GM12878 (cell line): Measurements from ENCODE around the gene RPUSD3. TPM values are rescaled to one million over a fixed set of nuclear protein-coding genes. Genes with fewer than 3 reads are reported as not detected.

ENCODE experiments used
- BHLHE40 ChIP-seq, 2 experiments: fragments of 450-650 bp in 1 of 2; IDR thresholded peaks; 2 replicates each; pipeline ENCODE4 v1.6.1; 2011 to 2017; ENCODE audit warnings: low read depth in 2 of 2, borderline replicate concordance in 1 of 2, improper control_type of control experiment in 1 of 2, low read length in 1 of 2, mild to moderate bottlenecking in 1 of 2
- CEBPB ChIP-seq, 2 experiments: fragments of 150-350 bp in 1 of 2; IDR thresholded peaks; 2 replicates each; pipeline ENCODE4 v1.6.1; 2012 to 2014; ENCODE audit warnings: low read depth in 2 of 2, low read length in 2 of 2, borderline replicate concordance in 1 of 2, inconsistent platforms in 1 of 2
- EP300 ChIP-seq, 2 experiments: fragments of 150-350 bp in 1 of 2; IDR thresholded peaks; 2 replicates each; pipeline ENCODE4 v1.6.1; 2011 to 2012; ENCODE audit warnings: low read depth in 2 of 2, low read length in 2 of 2, borderline replicate concordance in 1 of 2, improper control_type of control experiment in 1 of 2, inconsistent platforms in 1 of 2; ENCODE audit not compliant: control insufficient read depth in 1 of 2
- ESRRA ChIP-seq: IDR thresholded peaks from 2 replicates; pipeline ENCODE4 v1.6.1; 2012; ENCODE audit warnings: mild to moderate bottlenecking, low read length, improper control_type of control experiment
- EZH2 ChIP-seq: IDR thresholded peaks from 2 replicates; pipeline ENCODE4 v1.6.1; 2012; ENCODE audit warnings: low read depth, mild to moderate bottlenecking, control low read depth, inconsistent platforms, low read length, borderline replicate concordance; ENCODE audit not compliant: control insufficient read depth
- FOXK2 ChIP-seq: fragments of 450-650 bp; IDR thresholded peaks from 2 replicates; pipeline ENCODE4 v1.6.1; 2017; ENCODE audit warnings: mild to moderate bottlenecking, moderate library complexity
- IKZF2 ChIP-seq, 2 experiments: fragments of 450-650 bp; IDR thresholded peaks; 2 replicates each; pipeline ENCODE4 v1.6.1; 2017; ENCODE audit warnings: mild to moderate bottlenecking in 2 of 2, moderate library complexity in 2 of 2
- IRF4 ChIP-seq: IDR thresholded peaks from 2 replicates; pipeline ENCODE4 v1.6.1; 2011; ENCODE audit warnings: low read depth, low read length
- MEF2A ChIP-seq: IDR thresholded peaks from 2 replicates; pipeline ENCODE4 v1.6.1; 2011; ENCODE audit warnings: low read depth, mild to moderate bottlenecking, low read length, moderate library complexity; ENCODE audit not compliant: insufficient read depth
- MTA3 ChIP-seq: IDR thresholded peaks from 2 replicates; pipeline ENCODE4 v1.6.1; 2012; ENCODE audit warnings: low read length, inconsistent platforms, borderline replicate concordance
- NBN ChIP-seq: fragments of 450-650 bp; IDR thresholded peaks from 2 replicates; pipeline ENCODE4 v1.6.1; 2016
- NRF1 ChIP-seq: conservative IDR thresholded peaks from 2 replicates; pipeline ENCODE4 v1.6.1; 2011; ENCODE audit warnings: mild to moderate bottlenecking, low read depth, low read length, improper control_type of control experiment
- PAX5 ChIP-seq: IDR thresholded peaks from 2 replicates; pipeline ENCODE4 v1.6.1; 2011; ENCODE audit warnings: low read depth, low read length, borderline replicate concordance
- PKNOX1 ChIP-seq: fragments of 450-650 bp; IDR thresholded peaks from 2 replicates; pipeline ENCODE4 v1.6.1; 2016; ENCODE audit warnings: mild to moderate bottlenecking
- PML ChIP-seq: IDR thresholded peaks from 2 replicates; pipeline ENCODE4 v1.6.1; 2012; ENCODE audit warnings: low read length, inconsistent platforms
- RAD51 ChIP-seq: fragments of 450-650 bp; IDR thresholded peaks from 2 replicates; pipeline ENCODE4 v1.6.1; 2016; ENCODE audit warnings: moderate library complexity, mild to moderate bottlenecking, inconsistent platforms
- RELA ChIP-seq: fragments of 450-650 bp; IDR thresholded peaks from 2 replicates; pipeline ENCODE4 v1.8.0; 2014; ENCODE audit warnings: borderline replicate concordance; ENCODE audit not compliant: partially characterized antibody
- SREBF1 ChIP-seq: IDR thresholded peaks from 2 replicates; pipeline ENCODE4 v1.6.1; 2012; ENCODE audit warnings: mild to moderate bottlenecking, low read length
- TCF12 ChIP-seq: IDR thresholded peaks from 2 replicates; pipeline ENCODE4 v1.6.1; 2011; ENCODE audit warnings: low read depth, mild to moderate bottlenecking, low read length
- TCF7 ChIP-seq: IDR thresholded peaks from 2 replicates; pipeline ENCODE4 v1.6.1; 2014; ENCODE audit warnings: antibody characterized with exemption, borderline replicate concordance
- USF1 ChIP-seq: IDR thresholded peaks from 2 replicates; pipeline ENCODE4 v1.6.1; 2011; ENCODE audit warnings: borderline replicate concordance, low read depth, mild to moderate bottlenecking, moderate library complexity, mixed read lengths, low read length; ENCODE audit not compliant: insufficient read depth; ENCODE audit errors: extremely low read length
- USF2 ChIP-seq: IDR thresholded peaks from 2 replicates; pipeline ENCODE4 v1.6.1; 2011; ENCODE audit warnings: low read depth, low read length, improper control_type of control experiment, borderline replicate concordance
- ZNF207 ChIP-seq: fragments of 450-650 bp; IDR thresholded peaks from 2 replicates; pipeline ENCODE4 v1.6.1; 2014; ENCODE audit warnings: antibody characterized with exemption, mild to moderate bottlenecking, borderline replicate concordance
- ZNF274 ChIP-seq: IDR thresholded peaks from one replicate; pipeline ENCODE4 v1.8.0; 2011; ENCODE audit not compliant: insufficient read length, insufficient read depth
- ZSCAN29 ChIP-seq: fragments of 450-650 bp; IDR thresholded peaks from 2 replicates; pipeline ENCODE4 v1.6.1; 2017; ENCODE audit warnings: mild to moderate bottlenecking, moderate library complexity
- polyA plus RNA-seq, 11 experiments: library from polyadenylated mRNA; depleted of rRNA in 4 of 11; unstranded in 6 of 11; stranded (reverse) in 5 of 11; fragments of >200 nt; fragmentation: Nextera tagmentation in 4 of 11; fragmentation: Illumina TruSeq in 1 of 11; extraction: Ambion mirVana in 4 of 11; extraction: Trizol in 1 of 11; gene quantifications; 1 replicate in 1 of 11; 2 replicates in 10 of 11; pipeline versions ENCODE4 v1.2.1 to v1.2.3, GENCODE V29; 2011 to 2016; ENCODE audit warnings: inconsistent platforms in 2 of 11, missing spikeins in 2 of 11, low read depth in 1 of 11
- total RNA-seq, 4 experiments: library from RNA; depleted of rRNA in 3 of 4; stranded (reverse); fragments of >200 nt in 3 of 4; fragmentation: Illumina TruSeq in 1 of 4; extraction: Trizol in 1 of 4; gene quantifications; 2 replicates each; pipeline versions ENCODE4 v1.2.1 to v1.2.3, GENCODE V29; 2013 to 2021

Gene RPUSD3
- total and polyA plus RNA-seq, 10 of the 15 experiments (the other 5 are each of a cell fraction or from before 2014, with no cell fraction given) = 6.4 to 72.9 (median 41.8) TPM

GRCh38 chr3:9809615-9810432 is 34.0 kb downstream of the RPUSD3 start, which contains the start of gene TTLL3 (continued):
- TF ChIP-seq PML = no peak; the same call in 1 of the 2 replicates
- TF ChIP-seq CEBPB (IDR thresholded peaks at IDR 0.05; ENCODE audit: borderline replicate concordance in 1 of 2, low read depth in 2 of 2, low read length in 2 of 2) = no peak
- no peak for TF ChIP-seq MEF2A
- no peak for TF ChIP-seq EP300 (IDR thresholded peaks at IDR 0.05; ENCODE audit: borderline replicate concordance in 1 of 2, control insufficient read depth in 1 of 2, low read depth in 2 of 2, low read length in 2 of 2)
- no peak for TF ChIP-seq PKNOX1
- TF ChIP-seq PAX5 = 0 out of 2 replicates have a peak, but pooled peaks have one; percentile 11
- TF ChIP-seq RAD51 = no peak
- no peak for TF ChIP-seq TCF12
- no peak for TF ChIP-seq ESRRA
- TF ChIP-seq USF1 = no peak
- TF ChIP-seq NRF1 = no peak
- TF ChIP-seq ZNF207 = no peak
- TF ChIP-seq ZNF274 = no peak
- no peak for TF ChIP-seq ZSCAN29
- no peak for TF ChIP-seq IKZF2 (IDR thresholded peaks at IDR 0.05)
- no peak for TF ChIP-seq SREBF1
- no peak for TF ChIP-seq RELA
- TF ChIP-seq TCF7 = no peak
- no peak for TF ChIP-seq IRF4
- no peak for TF ChIP-seq EZH2
- TF ChIP-seq USF2 = no peak
- TF ChIP-seq FOXK2 = no peak
- no peak; the same call in 1 of the 2 replicates for TF ChIP-seq NBN
- no peak for TF ChIP-seq MTA3
- TF ChIP-seq BHLHE40 (IDR thresholded peaks at IDR 0.05; ENCODE audit: borderline replicate concordance in 1 of 2, low read depth in 2 of 2, low read length in 1 of 2) = peak in 1 of 2 experiments; percentile 55; a peak in 2 of 4 replicates
- TF ChIP-seq, all 136 proteins: peak for 18
